ENCODE results near the gene GALK1.
"Not testable (repeated sequence)": the region's sequence is repeated elsewhere in the genome, so short reads cannot be mapped to it uniquely, and the experiment has no call there.

The GALK1 gene

DNA sequence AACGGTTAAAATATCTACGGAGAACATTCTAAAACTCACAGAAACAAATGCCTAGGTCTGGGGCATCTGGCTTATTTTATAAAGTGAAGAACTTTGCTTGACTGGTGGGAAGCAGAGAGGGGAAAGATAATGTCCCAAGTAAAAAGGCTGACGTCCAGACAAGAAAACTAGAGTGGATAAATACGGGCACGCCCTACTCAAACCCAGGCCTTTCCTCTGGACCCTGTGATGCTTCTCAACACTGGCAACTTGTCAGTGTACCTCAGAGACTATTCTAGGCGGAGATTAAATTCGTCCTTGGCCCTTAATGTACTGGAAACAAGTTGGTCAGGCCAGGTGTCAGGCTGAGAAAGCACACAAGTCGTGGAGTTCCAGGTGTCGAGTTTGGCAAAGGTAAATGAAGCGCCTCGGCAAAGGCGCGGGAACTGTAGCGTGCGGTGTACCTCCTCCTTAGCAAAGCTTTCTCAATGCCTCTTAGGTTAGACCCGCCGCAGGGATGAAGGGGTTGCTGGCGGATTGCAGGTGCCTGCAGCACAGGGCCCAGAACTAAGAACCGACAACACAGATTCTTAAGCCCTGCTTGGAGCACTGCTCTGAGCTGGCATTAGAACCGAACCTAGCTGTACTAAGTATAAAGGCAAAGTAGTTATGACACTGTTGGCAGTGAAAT lies 18.9 kb upstream of the GALK1 start:
- no peak for DNase-seq (ENCODE audit: low read depth)

DNA sequence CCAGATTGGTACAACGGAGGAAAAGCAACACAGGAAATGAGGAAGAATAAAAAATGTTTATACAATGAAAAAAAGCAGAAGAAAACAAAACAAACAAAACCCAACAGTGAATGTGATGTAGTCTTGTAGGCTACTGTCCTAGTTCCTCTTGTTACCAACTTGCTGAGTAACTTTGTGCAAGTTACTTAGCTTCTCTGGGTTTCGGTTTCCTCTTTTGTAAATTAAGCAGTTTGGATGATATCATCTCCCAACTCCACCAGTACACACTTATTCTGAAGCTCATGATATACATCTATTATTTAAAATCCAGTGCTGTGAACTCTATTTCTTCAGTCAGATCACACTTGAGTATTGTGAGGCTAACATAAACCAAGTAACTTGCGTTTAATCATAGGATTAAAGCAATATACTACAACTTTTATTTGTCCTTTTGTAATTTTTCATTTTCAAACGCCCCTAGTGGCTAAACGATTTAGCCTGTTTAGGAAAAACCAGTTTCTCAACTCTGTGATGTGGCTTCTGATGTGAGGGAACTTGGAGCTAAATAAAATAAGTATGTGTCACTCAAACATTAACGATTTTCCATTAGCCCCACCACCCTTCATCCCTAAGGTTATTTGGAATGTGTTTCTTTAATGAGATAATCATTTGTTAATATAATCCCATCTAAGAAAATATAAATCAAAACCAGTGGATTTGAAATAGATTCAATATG lies 18.2 kb upstream of the GALK1 start:
- peak; percentile 67 for DNase-seq (ENCODE audit: low read depth)

DNA sequence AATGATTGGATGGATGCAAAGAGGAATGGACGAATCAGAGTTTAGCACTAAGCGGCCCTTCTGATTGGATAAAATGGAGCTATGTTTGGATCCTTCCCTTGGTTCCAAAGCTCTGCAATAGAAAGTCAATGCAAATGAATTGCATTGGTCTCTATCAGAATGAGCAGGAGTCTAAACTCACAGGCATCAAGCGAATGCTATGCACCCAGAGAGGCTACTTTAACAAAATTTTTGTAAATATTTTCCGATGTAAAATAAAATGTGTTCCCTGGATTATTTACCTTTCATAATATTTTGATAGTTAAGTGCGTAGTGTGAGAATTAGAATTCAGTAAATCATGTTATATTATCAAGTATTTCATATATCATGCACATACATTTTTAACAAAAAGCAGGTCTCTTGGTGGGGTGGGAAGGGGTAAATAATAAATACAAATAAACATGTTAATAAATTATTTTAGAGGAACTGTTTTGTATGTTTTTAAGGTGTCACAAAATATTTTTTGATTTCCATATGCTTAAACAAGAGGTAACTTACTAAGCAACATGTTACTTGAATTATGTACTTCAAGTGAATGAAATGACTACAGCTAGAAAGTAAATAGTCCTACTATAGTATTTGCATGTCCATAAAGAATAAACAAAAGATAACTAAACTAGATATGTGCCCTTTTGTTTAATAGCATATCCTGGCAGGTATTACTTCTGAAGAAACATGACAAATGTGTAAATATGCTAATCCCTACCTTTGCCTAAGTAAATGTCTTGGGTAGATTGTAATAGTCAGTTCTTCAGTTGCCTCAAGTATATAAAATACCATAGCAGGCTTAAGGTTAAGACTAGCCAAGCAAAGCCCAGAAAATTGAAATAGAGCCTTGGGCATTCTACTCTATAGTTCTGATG lies 15.2 kb upstream of the GALK1 start:
- DNase-seq (ENCODE audit: low read depth): no peak

DNA sequence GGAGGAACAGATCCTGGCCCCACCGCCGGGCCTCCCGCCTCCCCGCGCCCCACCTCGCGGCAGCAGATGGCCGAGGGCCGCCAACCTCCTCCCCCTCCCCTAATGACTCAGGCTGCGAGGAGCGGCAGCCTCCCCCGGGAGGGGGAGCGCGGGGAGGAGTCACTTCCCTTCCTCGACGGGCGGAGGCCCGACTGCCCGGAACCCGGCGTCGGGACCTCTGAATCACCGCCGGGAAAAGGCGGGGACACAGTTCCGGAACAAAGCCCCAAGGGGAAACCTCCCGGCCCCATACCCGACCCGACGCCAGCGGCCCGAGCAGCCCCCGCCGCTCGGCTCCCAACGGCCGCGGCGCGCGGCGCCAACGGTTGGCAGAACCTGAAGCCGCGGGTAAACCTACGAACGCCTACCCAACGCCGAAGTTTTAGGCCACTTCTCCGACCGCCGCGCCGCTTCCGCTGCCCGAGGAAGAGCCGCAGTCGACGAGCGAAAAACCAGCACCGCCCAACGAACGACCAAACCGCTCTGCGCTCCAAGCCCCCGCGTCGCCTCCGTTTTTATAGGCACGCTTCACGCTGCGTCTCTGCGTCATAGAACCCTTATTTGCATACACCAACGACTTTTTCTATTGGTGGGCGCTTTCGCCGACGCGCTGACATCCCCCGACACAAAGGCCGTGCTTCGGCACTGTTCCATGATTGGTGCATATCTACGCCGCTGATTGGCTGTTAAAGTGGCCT lies 14.4 kb upstream of the GALK1 start:
- peak; percentile 100 for DNase-seq (ENCODE audit: low read depth)

DNA sequence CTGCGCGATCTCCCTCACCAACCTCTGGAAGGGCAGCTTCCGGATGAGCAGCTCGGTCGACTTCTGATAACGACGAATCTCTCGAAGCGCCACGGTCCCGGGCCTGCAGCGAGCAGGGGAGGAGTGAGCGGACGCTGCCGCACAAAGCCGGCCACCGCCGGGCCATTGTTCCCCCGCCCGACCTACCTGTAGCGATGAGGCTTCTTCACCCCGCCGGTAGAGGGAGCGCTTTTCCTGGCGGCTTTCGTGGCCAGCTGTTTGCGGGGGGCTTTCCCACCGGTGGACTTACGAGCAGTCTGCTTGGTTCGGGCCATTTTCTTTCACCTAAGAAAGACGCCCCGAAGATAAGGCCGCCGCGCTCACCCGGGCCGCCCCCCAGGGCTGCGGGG lies 13.9 kb upstream of the GALK1 start:
- DNase-seq (ENCODE audit: low read depth): no peak

DNA sequence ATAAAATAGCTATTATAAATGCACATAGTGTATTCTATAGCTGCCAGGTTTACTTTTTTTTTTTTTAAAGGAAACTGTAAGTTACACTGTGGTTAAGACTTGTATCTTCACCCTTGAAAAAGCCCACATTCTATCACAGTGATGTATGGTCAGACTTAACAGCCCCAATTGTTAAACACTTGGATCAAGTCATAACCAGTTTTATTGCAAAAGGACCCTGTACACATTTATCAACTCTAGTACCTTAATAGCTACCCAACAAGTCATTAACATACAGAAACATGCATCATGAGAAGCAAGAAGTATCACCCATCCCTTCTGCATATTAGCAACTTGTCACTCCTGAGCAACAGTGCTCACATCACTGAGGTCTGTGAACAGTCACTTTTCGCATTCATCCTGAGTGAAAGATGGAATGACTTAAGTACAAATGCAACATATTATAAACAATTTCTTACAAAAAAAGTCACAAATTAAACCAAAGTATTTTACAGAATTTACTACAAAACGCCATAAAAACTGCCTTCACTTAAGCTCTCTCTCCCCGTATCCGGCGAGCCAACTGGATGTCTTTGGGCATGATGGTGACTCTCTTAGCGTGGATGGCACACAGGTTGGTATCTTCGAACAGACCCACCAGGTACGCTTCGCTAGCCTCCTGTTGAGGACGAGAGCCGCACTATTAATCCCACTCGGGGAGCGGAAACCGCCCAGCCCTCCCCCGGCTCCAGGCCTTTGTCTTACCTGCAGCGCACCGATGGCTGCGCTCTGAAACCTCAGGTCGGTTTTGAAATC lies 13.3 kb upstream of the GALK1 start:
- DNase-seq (ENCODE audit: low read depth): not testable (repeated sequence)

DNA sequence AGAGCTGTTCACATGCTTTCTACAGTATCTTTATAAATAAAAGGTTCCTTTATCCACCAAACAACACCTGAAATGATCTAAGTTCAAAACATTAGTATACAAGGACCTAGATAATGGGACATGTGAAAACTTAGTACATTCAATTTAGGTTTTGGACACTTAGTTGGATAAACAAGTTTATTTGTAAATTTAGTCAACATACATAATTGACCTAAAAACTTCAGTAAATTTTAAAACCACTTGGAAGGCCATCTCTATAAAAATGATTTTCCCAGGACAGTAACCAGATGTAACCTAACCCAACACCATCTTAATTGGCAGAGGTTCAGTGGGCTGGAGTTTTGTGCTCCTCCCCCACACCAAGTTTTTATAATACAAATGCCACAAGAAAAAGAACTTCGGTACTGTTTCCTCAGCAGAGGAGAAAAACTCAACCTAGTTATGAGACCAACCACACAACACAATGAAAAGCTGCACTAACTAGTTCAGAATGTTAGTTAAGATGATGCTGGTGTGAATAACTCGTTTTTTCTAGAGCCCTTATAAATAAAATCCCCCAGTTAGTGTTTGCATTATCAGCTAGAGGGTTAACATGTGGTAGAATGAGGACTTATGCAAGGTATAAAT lies 12.4 kb upstream of the GALK1 start:
- no peak for DNase-seq (ENCODE audit: low read depth)

DNA sequence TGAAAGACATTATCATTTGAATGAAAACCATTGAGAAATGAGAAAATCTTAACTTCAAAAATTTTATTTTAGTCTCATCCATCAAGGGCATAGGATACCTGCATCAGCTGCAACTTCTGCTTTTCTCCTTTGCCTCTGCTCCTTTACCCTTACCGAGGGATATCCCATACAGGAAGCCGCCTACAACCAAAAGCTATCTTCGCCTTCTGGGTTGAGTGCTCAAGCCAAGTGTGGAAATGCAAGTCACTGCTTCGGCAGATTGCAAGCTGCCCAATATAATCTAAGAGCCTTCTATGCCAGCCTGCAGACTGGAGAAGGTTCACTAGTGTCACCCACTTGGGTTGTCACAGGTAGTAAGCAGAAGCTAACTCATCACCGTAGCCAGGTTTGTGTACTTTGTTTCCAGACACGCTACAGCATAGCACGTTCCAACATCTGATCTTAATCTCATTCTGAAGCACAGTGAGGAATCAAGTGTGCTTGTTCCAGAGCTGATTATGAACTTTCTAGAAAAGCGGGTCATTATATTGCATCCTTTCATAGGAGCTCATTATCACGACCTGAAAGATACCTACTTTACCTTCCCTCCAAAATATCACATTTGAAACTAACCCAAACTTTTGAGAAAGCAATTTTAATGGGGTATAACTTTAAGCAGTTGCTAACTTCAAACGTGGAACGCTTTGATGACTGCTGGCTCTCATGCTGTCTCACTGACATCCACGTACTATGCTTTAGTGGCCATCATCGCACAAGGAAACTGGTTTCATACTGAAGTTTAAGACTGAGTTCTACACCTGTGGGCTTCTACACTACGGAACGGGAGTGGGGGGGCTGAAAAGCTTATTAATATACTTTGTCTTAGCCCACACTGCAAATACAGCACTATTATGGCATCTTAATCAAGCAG lies 11.6 kb upstream of the GALK1 start:
- DNase-seq (ENCODE audit: low read depth): no peak

DNA sequence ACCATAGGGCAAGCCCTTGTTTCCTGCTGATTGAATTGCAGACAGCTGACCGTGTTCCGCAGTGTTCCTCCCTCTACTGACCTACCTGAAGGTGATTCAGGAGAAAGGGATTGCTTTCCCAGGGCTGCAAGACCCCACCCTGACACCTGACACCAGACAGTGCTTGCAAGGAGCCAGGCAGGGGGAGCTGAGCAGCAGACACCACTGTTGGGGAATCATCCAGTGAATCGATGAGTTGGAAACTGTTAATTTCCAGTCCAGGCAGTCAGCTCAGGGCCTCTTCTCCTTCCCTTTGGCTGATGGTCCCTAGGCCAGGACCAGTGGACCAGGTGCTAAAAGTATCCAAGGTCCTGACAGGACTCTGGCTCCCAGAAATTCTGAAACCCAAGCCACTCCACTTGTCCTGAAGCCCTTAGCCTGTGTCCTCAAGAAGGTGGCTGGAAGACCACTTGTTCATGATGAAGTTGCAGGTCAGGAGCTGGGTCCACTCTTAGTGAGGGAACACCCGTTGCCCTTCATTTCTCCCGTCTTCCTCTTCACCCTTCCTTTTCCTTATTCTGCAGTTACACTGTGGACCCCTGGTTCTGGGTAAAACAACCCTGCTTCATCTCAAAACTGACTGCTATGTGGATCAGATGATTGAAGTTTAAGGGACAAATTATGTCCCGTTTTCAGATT lies 10.1 kb upstream of the GALK1 start:
- DNase-seq (ENCODE audit: low read depth): peak; percentile 44

DNA sequence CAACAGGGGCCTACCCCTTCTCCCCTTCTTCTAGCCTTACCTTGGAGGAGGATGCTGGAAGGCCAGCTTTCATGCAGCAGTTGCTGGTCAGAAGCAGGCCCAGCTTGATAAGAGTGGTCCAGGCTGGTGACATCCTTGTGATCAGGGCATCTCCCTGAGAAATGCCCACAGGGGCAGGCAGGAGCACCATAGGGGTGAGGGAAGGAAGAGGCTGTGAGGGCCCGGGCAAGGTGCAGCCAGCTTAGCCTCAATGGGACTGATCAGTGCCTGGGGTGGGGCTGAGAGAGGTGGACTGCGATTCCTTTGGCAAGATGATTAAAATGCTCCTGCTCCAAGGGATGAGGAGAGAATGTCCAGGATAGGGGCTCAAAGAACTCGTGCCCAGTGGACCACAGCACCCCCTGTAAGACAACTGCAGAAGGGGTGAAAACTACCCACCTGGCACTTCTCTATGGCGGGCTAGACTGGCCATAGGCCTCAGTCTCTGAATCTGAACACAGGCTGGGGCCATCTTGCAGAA lies 9.5 kb upstream of the GALK1 start:
- no peak for DNase-seq (ENCODE audit: low read depth)

DNA sequence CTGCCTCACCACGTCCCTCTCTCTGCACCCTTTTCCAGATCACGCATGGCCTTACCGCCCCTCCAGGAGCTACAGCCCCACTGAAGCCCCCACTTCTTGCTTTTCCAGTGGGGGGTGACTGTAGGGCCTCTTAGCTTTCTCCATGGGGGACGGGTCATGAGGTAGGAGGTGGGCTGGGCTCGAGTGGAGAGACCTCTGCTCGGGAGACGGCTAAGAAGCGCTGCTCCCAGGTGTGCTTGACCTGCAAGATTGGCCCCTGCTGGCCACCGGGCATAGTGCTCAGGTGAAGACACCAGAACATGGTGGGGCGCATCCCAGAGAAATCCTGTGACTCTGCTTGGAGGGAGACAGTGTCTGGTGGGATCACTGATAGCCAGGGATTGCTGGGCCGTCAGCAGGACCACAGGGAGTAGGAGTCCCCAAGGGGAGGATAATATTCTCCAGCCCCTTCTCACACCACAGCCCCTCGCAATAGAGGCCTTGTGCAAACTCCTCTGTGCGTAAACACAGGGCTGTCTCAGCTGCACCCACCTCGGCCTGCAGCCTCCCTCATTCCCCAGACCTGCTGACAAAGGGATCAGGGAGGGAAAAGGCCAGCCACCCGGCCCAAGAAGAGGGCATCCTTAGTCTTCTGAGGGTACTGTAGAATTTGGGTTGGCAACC lies 8.9 kb upstream of the GALK1 start:
- no peak for DNase-seq (ENCODE audit: low read depth)

DNA sequence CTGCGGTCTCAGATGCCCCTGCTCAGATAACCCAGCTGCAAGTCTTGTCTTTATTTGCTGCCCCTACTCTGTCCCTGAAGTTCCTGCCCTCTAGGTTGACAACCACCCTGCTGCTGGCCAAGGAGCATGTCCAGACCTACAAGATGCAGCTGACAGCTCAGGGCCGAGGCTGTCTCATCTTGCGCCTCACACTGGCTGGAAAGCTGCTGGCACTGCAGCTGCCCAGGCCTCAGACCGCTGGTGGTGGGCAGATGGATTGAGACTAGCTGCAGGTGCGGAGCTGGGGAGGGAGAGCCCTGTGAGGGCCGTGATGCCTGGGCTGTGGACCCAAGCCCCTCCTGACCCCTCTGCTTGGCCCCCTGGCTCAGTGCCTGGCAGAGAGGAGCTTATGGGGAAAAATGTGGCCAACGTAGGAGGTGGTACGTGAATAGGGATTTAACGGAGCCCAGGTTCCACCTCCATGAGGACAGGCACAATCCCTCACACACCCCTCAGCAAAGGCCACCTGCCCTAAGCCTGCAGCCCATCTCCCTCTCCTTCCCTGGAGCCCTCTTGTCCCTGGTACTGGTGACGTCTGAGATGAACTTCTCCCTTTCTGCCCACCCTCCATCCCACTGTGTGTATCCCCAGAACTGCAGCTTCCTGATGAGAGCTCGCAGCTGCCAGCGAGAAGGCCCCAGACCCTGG lies 8.3 kb upstream of the GALK1 start:
- no peak for DNase-seq (ENCODE audit: low read depth)

DNA sequence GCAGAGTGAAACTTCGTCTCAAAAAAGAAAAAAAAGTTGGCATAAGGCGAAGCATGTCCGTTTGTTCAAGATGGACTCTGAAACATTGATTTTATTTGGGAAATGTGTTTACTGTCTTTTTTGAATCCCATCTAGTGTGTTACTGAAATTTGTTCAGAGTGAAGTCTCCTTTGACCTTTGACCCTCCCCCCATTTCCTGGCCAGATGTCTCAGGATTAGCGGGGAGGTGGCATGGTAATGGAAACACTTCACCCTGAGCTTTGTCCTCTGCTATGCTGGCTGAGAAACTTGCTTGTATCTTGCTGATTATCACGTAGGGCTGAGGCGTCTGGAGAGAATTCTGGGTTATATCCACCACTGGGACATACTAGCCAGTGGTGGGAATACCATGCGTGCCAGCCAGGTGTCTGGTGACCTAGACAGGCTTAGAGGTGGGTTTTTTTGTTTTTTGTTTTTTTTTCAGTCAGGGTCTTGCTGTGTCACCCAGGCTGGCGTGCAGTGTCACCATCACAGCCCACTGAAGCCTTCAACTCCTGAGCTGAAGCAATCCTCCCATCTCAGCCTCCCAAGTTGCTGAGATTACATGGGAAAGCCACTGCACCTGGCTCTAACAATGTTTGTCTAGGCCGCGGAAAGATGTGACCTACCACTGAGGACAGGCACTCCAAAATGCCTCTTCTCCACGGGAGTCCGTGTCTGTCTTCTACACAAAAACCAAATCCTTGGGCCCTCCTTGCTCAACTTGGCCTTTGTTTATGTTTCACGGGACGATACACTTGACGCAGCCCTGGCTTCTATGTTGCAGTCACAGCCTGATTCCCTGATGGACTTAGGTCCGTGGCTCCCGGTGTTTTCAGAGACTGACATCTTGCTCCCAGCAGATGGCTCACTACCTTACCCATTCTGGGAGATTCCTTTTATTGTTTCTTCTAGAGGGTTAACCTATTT lies 6.6 kb upstream of the GALK1 start:
- no peak for DNase-seq (ENCODE audit: low read depth)

DNA sequence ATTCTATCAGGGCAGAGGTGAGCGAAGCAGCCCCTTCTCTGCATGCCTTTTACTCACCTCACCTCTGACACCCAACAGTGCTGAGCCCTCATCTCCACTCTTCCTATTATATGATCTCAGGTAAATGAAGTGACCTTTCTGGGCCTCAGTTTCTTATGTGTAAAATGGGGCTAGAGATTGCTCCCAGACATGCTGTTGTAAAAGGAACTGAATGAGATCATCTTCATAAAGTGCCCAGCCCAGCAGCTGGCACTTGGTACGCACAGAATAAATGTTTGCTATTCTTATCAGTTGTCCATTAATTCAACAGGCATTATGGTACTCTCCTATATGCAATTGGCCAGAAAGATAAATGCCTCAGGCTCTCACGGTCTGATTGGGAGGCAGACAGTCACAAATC lies 4.5 kb upstream of the GALK1 start:
- DNase-seq (ENCODE audit: low read depth): no peak

DNA sequence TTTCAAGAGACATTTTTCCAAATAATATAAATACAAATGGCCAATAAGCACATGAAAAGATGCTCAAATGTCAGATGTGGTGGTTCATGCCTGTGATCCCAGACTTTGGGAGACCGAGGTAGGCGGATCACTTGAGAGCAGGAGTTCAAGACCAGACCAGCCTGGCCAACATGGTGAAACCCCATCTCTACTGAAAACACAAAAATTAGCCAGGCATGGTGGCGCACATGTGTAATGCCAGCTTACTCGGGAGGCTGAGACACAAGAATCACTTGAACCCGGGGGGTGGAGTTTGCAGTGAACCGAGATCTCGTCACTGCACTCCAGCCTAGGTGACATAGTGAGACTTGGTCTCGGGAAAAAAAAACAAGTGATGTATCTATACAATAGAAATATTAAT lies 2.9 kb upstream of the GALK1 start:
- no peak for DNase-seq (ENCODE audit: low read depth)

DNA sequence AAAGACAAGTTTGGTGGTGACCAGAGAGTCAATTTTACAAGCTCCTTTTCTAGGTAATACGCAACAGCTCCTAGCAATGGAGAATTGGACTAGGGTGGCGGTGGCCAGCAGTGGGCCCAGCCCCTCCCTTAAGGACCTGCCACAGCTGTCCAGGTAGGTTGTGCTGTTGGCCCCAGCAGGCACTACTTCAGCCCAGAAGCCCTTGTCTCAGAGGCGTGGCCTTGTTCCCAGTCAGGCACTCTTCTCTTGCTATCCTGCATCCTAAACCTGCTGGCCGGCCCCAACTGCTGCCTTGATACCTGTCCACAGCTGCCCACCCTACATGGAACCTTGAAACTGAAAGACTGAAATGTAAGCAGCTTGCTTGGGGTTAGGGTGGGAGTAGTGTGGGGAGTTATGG lies 989 bp upstream of the GALK1 start:
- no peak for DNase-seq (ENCODE audit: low read depth)

DNA sequence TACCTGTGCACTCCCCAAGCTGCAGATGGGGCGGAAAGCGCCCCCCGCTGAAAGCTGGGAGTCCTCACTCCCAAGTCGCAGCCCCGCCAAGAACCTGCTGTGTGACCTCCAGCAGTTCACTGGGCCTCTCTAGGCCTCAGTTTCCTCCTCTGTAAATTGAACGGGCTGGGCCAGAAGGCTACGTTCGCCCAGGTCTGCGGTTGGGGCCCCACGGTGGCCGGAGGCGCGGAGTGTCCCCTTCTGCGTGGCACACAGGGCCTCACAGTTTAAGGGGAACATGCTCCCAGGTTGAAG lies 628 bp downstream of the GALK1 start:
- no peak for DNase-seq (ENCODE audit: low read depth)
